GM18502 (cell line): ENCODE data around the gene PKD1.
"Not testable (repeated sequence)": the region's sequence is repeated elsewhere in the genome, so short reads cannot be mapped to it uniquely, and the experiment has no call there.

Experiments
- ATAC-seq: cut with Tn5 transposase; IDR thresholded peaks from one replicate; pipeline ENCODE4 v1.9.1; 2021; ENCODE audit warnings: mild to moderate bottlenecking; ENCODE audit not compliant: unreplicated experiment, poor library complexity

The PKD1 gene

GRCh38 chr16:2111009-2111353 lies 24.7 kb downstream of the PKD1 start:
- not testable (repeated sequence) for ATAC-seq

GRCh38 chr16:2110332-2111008 lies 25.2 kb downstream of the PKD1 start:
- ATAC-seq = not testable (repeated sequence)

GRCh38 chr16:2109872-2110271 lies 25.8 kb downstream of the PKD1 start:
- ATAC-seq = not testable (repeated sequence)

- not testable (repeated sequence) for ATAC-seq
Observed at GRCh38 chr16:2109271-2109580, 26.5 kb downstream of the PKD1 start.

GRCh38 chr16:2108446-2109270 lies 27.0 kb downstream of the PKD1 start:
- not testable (repeated sequence) for ATAC-seq

GRCh38 chr16:2107791-2108125 lies 27.9 kb downstream of the PKD1 start:
- ATAC-seq = not testable (repeated sequence)

GRCh38 chr16:2107121-2107790 lies 28.4 kb downstream of the PKD1 start:
- not testable (repeated sequence) for ATAC-seq

- ATAC-seq = not testable (repeated sequence)
Observed at GRCh38 chr16:2106211-2106610, 29.5 kb downstream of the PKD1 start.

GRCh38 chr16:2105769-2106168 lies 29.9 kb downstream of the PKD1 start:
- not testable (repeated sequence) for ATAC-seq

GRCh38 chr16:2105291-2105690 lies 30.4 kb downstream of the PKD1 start:
- ATAC-seq = not testable (repeated sequence)

GRCh38 chr16:2104464-2104863 lies 31.2 kb downstream of the PKD1 start:
- not testable (repeated sequence) for ATAC-seq

- no peak for ATAC-seq
Observed at GRCh38 chr16:2102471-2102870, 33.2 kb downstream of the PKD1 start.

GRCh38 chr16:2101581-2101980 lies 34.1 kb downstream of the PKD1 start:
- not testable (repeated sequence) for ATAC-seq

GRCh38 chr16:2097689-2098088 lies 38.0 kb downstream of the PKD1 start:
- ATAC-seq = not testable (repeated sequence)

GRCh38 chr16:2096853-2097595 lies 38.7 kb downstream of the PKD1 start:
- no peak for ATAC-seq

GRCh38 chr16:2095918-2096582 lies 39.6 kb downstream of the PKD1 start:
- ATAC-seq = no peak

GRCh38 chr16:2095315-2095853 lies 40.3 kb downstream of the PKD1 start:
- ATAC-seq = no peak

GRCh38 chr16:2093793-2094192 lies 41.9 kb downstream of the PKD1 start:
- no peak for ATAC-seq

- ATAC-seq = no peak
Observed at GRCh38 chr16:2092866-2093265, 42.8 kb downstream of the PKD1 start.

- ATAC-seq = no peak
Observed at GRCh38 chr16:2092256-2092620, 43.5 kb downstream of the PKD1 start.
